ENCODE measurements around the gene ADAMTSL5. TPM values are rescaled to one million over a fixed set of nuclear protein-coding genes. Genes with fewer than 3 reads are reported as not detected.
"Not testable (repeated sequence)": the region's sequence is repeated elsewhere in the genome, so short reads cannot be mapped to it uniquely, and the experiment has no call there.

Gene ADAMTSL5
- total RNA-seq, 1 experiment from 2014 or later, result 9.6 TPM

GRCh38 chr19:1551068-1552040, 38.5 kb upstream of the ADAMTSL5 start:
- intact Hi-C loops (cut with micrococcal nuclease; ENCODE audit: unreplicated experiment), result no loop called here
- H3K9me3 Mint-ChIP-seq (ENCODE audit: low read depth, unreplicated experiment), result no peaks in the 10 kb centered on the region
- no peaks in the 10 kb centered on the region for H3K36me3 Mint-ChIP-seq (ENCODE audit: insufficient read depth, unreplicated experiment)
- no peaks in the 10 kb centered on the region for H3K27me3 Mint-ChIP-seq (ENCODE audit: unreplicated experiment)
- H3K27ac Mint-ChIP-seq (ENCODE audit: unreplicated experiment), result no peak overlapping the region
- TF ChIP-seq, protein P1, sequence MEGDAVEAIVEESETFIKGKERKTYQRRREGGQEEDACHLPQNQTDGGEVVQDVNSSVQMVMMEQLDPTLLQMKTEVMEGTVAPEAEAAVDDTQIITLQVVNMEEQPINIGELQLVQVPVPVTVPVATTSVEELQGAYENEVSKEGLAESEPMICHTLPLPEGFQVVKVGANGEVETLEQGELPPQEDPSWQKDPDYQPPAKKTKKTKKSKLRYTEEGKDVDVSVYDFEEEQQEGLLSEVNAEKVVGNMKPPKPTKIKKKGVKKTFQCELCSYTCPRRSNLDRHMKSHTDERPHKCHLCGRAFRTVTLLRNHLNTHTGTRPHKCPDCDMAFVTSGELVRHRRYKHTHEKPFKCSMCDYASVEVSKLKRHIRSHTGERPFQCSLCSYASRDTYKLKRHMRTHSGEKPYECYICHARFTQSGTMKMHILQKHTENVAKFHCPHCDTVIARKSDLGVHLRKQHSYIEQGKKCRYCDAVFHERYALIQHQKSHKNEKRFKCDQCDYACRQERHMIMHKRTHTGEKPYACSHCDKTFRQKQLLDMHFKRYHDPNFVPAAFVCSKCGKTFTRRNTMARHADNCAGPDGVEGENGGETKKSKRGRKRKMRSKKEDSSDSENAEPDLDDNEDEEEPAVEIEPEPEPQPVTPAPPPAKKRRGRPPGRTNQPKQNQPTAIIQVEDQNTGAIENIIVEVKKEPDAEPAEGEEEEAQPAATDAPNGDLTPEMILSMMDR (IDR thresholded peaks at IDR 0.05; ENCODE audit: unreplicated experiment), result no peak
- no TSS peak for BruUV-seq (replicated peaks)
- no peak overlapping the region for H3K4me3 Mint-ChIP-seq (ENCODE audit: low read depth, unreplicated experiment)
- DNase-seq, result no peak
- H3K4me1 Mint-ChIP-seq (ENCODE audit: low read depth, unreplicated experiment), result no peaks in the 10 kb centered on the region
- CTCF ChIA-PET, result interaction anchor here (0.6 kb wide), 1 partner anchor 275 kb away, joined by 4 read pairs; no protein-coding TSS in a partner anchor

GRCh38 chr19:1549332-1549945, 36.6 kb upstream of the ADAMTSL5 start:
- Mint-ChIP-seq H3K4me3 (ENCODE audit: low read depth, unreplicated experiment) (no peak overlapping the region), H3K27ac (ENCODE audit: unreplicated experiment) (no peak overlapping the region), H3K4me1 (ENCODE audit: low read depth, unreplicated experiment) (no peaks in the 10 kb centered on the region), H3K27me3 (ENCODE audit: unreplicated experiment) (no peaks in the 10 kb centered on the region), H3K36me3 (ENCODE audit: insufficient read depth, unreplicated experiment) (no peaks in the 10 kb centered on the region), H3K9me3 (ENCODE audit: low read depth, unreplicated experiment) (no peaks in the 10 kb centered on the region)
- CTCF ChIA-PET, result no interaction called here
- no TSS peak for BruUV-seq (replicated peaks)
- TF ChIP-seq, protein P1 (IDR thresholded peaks at IDR 0.05; ENCODE audit: unreplicated experiment), result no peak
- DNase-seq, result no peak
- intact Hi-C loops (cut with micrococcal nuclease; ENCODE audit: unreplicated experiment), result loop anchor here (5.0 kb wide), 1 partner anchor 123 kb away; no protein-coding TSS in a partner anchor

DNA sequence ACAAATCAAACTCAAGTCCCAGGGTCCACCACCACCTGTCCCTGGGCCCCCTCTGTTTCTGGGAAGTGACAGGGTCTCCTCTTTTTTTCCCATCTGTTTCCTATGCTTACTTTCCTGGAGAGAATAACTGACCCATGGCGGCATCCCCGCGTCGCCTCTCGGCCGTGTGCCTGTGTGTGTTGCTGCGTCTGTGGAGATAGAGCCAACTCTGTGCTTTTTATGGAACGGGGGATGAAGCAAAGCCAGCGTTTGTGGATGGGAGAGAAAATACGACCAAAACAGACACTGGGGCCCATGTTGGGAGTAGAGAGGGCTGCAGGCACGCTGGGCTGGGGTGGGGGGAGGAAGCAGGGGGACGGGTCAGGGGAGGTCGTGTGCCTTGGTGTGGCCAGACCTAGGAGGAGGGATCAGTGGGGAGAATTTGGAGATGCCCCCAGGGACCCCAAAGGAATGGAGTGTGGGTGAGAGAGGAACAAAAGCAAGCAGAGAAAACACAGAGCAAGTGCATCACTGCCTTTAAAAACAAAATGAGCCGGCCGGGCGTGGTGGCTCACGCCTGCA, 27.6 kb upstream of the ADAMTSL5 start:
- CTCF ChIA-PET, result no interaction called here
- TF ChIP-seq, protein P1 (IDR thresholded peaks at IDR 0.05; ENCODE audit: unreplicated experiment), result no peak
- intact Hi-C loops (cut with micrococcal nuclease; ENCODE audit: unreplicated experiment), result no loop called here
- Mint-ChIP-seq H3K36me3 (ENCODE audit: insufficient read depth, unreplicated experiment) (no peaks in the 10 kb centered on the region), H3K4me3 (ENCODE audit: low read depth, unreplicated experiment) (no peak overlapping the region), H3K4me1 (ENCODE audit: low read depth, unreplicated experiment) (no peaks in the 10 kb centered on the region), H3K9me3 (ENCODE audit: low read depth, unreplicated experiment) (no peaks in the 10 kb centered on the region), H3K27ac (ENCODE audit: unreplicated experiment) (no peak overlapping the region), H3K27me3 (ENCODE audit: unreplicated experiment) (no peaks in the 10 kb centered on the region)
- no peak for DNase-seq
- no TSS peak for BruUV-seq (replicated peaks)

- H3K4me1 Mint-ChIP-seq (ENCODE audit: low read depth, unreplicated experiment), result not testable (repeated sequence)
Observed at GRCh38 chr19:1539749-1540148, 26.9 kb upstream of the ADAMTSL5 start.

More at GRCh38 chr19:1539749-1540148, 26.9 kb upstream of the ADAMTSL5 start:
- H3K27ac Mint-ChIP-seq (ENCODE audit: unreplicated experiment); CTCF ChIA-PET; H3K4me3 Mint-ChIP-seq (ENCODE audit: low read depth, unreplicated experiment); DNase-seq; BruUV-seq (replicated peaks); H3K36me3 Mint-ChIP-seq (ENCODE audit: insufficient read depth, unreplicated experiment); H3K9me3 Mint-ChIP-seq (ENCODE audit: low read depth, unreplicated experiment); intact Hi-C loops (cut with micrococcal nuclease; ENCODE audit: unreplicated experiment); H3K27me3 Mint-ChIP-seq (ENCODE audit: unreplicated experiment): not testable (repeated sequence)
